ENCODE measurements around the gene IL13. TPM values are rescaled to one million over a fixed set of nuclear protein-coding genes. Genes with fewer than 3 reads are reported as not detected.
A peak's percentile ranks its signal among the peaks of the same experiment; 100 is the strongest.

Gene IL13
- total RNA-seq, 2 donors from 2014 or later: not detected

DNA sequence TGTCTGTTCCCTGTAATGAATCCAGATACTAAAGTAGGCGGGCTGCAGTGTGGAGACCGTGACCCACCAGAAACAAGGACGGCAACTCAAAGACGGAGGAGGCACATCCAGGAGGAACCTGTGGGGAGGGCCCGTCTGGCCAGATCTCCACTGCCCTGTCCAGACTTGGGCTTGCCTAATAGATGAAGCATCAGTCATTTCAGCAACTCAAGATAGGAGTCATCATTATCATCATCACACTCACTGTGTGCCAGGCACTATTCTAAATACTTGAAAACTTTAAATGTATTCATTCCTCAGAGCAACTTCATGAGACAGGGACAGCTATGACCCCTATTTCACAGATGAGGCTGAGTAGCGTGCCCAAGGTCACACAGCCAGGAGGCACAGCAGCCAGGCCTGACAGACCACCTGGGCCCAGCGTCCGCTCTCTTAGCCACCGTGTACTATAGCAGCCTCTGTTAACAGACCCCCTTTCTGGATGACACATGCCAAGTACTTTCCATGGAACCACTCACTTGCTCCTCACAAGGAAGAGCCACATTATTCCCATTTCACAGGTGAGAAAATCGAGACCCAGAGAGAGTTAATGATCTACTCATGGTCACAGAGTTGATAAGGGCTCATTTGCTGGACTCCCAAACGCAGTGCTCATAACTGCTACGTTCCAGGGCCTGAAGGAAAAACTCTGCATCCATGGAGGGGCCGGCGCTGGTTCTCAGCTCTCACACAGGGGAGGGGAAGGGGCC lies 10.9 kb downstream of the IL13 start:
- intact Hi-C loops (cut with DNase I): no loop called here
- DNase-seq (no peak), ATAC-seq (peak in 1 of 2 donors; percentile 89)

DNA sequence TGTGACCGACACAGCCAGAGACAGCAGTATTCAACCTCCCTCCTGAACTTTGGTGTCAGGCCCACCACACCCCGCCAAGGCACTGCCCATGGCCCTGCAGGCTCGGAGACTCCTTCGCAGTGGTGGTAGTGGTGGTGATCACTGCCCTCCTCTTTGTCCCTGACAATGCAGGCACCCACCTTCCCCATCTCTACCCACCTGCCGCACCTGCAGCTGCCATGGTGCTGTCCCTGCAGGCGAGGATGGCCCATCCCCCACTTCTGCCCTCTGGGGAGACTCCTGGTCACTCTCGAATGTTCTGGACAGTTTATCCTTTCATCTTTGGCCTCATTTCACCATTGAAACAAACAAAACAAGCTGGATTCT lies 11.5 kb downstream of the IL13 start:
- ATAC-seq: no peak
- intact Hi-C loops (cut with DNase I): no loop called here
- no peak for DNase-seq

DNA sequence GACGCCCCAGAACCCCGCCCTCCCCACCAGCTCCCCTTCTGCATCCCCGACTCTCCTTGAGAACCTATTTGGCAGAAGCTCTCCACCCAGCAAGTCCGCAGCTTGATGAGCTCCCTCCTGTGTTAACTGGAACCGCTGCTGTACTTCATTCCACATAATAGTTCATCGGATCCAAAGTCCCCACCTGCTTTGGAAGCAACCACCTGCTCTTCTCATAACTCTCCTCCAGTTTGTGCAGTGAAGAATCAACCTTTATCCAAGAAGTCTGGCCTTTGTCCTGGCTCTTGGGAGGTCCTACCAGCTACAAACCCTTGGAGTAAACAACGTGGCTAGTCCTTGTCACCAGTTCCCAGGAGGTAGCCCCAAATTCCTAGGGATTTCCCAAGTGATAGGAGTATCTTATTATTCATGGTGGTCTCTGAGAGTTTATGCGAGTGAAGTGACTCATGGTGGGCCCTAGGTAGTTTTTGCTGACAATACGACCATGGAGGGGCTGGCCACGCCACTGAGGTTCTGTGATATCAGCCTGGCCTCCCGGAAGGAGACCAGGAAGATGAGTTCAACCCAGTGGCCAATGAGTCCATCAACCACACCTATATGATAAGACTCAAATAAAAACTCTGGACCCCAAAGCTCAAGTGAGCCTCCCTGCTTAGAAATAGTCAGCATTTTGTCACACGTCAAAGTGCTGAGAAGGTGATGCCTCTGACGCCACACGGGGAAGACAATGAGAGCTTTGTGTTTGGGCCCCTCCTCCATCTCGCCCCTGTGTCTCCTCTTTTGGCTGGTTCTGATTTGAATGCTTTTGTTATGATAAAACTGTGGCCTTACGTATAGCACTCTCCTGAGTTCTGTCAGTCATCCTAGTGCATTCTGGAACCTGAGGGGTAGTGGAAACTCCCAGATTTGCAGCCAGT lies 12.3 kb downstream of the IL13 start:
- no peak for DNase-seq
- intact Hi-C loops (cut with DNase I): no loop called here
- no peak for ATAC-seq

DNA sequence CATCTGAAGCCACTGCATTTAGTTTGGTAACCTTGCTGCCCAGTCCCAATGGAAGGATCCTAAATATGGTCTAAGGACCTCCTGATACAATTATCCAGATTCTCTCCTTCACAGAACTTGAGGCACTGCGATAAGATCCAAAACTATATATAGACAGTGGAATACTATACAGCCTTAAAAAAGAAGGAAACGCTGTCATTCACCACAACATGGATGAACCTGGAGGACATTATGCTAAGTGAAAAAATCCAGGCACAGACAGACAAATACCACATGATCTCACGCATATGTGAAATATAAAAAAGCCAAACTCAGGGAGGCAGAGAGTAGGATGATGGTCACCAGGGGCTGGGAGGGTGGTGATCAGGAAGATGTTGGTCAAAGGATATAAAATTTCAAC lies 13.0 kb downstream of the IL13 start:
- ATAC-seq: no peak
- no peak for DNase-seq
- intact Hi-C loops (cut with DNase I): no loop called here

DNA sequence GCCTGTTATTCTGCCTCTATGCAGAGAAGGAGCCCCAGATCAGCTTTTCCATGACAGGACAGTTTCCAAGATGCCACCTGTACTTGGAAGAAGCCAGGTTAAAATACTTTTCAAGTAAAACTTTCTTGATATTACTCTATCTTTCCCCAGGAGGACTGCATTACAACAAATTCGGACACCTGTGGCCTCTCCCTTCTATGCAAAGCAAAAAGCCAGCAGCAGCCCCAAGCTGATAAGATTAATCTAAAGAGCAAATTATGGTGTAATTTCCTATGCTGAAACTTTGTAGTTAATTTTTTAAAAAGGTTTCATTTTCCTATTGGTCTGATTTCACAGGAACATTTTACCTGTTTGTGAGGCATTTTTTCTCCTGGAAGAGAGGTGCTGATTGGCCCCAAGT lies 15.5 kb downstream of the IL13 start:
- DNase-seq (no peak), ATAC-seq (no peak)
- intact Hi-C loops (cut with DNase I): no loop called here

DNA sequence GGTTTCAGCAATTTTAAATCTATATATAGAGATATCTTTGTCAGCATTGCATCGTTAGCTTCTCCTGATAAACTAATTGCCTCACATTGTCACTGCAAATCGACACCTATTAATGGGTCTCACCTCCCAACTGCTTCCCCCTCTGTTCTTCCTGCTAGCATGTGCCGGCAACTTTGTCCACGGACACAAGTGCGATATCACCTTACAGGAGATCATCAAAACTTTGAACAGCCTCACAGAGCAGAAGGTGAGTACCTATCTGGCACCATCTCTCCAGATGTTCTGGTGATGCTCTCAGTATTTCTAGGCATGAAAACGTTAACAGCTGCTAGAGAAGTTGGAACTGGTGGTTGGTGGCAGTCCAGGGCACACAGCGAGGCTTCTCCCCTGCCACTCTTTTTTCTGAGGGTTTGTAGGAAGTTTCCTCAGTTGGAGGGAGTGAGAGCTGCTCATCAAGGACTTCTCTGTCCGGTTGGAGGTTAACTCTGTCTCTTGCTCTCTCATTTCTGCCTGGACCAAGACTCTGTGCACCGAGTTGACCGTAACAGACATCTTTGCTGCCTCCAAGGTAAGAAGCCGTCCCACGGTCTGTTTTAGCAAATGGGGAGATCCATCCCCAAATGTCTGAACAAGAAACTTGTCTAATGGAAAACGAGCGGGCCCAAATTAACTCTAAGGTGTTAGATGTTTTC lies 16.1 kb downstream of the IL13 start, which contains the start of gene IL4:
IL4 (plus strand) TSS at position 51 of the 692 bp plus-strand sequence; CDS start at position 113, 62 bp downstream.
- ATAC-seq (no peak), DNase-seq (no peak)
- intact Hi-C loops (cut with DNase I): no loop called here

DNA sequence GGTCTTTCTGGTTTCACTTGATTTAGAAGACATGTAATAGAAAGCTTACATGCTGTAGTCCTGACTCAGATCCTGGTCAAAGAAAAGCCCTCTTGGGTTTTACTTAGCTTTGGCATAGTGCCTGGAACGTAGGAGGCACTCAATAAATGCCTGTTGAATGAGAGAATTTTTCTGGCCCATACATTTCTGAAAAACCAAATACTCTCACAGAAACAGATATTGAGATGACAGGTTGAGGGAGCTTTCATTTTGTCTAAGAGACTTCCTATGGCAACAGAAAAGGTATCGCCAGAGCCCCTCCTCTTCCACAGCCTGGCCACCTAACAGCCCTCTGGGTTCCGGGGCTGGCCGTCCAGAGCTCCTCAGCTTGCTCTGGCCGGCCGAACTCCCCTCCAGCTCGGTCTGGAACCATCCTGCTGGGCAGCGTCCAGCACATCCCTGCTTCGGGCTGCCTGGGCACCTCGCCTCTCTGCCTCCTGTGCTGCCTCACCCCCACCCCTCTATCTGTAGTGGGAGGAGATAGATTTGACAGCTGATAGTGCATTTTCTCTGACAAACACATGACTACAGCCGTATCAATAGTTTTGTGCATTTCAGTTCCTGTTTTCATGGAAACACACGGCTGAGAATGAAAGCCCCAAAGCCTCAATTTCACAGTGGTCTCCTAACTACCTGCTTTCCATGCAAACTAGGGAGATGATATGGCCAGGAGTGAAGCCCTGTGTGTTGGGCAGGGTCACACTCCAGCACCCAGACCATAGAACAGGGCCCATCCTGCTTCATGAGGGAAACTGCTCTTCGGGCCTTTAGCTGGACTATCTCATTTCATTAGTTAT lies 16.9 kb downstream of the IL13 start:
- ATAC-seq (peak; percentile 54 to 86), DNase-seq (no peak)

DNA sequence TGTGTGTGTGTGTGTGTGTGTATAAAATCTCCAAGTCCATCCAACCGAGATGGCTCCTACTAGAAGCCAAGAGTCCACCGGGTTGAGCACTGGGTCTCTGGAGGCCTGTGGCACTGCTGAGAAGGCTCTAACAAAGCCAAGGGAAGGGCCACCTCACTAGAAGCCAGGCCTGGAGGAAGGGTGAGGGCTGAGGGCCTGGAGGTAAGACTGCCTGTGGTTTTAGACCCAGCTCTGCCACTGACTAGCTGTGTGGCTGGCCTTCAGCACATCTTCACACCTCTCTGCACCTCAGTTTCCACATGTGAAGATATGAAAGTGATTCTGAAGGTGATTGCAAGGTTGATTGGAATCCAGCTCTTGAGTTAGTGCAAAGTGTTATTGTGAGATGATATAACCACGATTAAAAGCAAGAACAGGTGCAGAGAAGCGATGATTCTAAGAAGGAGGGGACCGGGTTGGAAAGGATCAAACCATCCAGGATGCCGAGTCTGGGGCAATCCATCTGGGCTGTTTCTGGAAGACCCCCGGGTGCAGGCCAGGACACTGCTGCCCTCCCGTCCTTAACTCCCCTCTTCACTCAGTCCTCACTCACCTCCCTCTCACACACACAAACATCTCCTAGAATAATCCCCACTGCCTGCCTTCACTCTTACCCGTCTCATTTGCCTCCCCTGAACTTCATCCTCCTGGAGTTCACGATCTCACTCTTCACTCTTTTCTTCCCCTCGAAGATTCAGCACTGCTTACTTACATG lies 18.1 kb downstream of the IL13 start:
- intact Hi-C loops (cut with DNase I): no loop called here
- ATAC-seq (no peak), DNase-seq (no peak)

More for the DNA sequence above, 16.9 kb downstream of the IL13 start:
- intact Hi-C loops (cut with DNase I): no loop called here

DNA sequence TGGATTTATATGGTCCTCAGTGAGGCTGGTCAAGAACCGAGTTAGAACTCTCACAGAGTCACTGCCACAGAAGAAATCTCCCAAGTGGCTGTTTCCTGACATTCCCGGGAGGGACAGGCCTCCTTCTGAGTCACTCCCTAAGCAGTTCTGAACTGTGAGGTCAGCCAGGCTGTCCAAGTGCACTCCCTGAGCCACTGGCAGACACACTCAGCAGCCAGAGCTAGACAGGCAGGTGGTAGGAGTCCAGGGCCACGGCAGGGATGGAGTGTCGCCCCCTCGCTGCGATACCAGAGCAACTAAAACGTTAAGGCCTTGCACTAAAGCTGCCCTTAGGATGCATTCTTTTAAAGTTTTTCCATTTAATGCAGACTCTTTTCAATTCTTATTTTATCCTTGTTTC lies 19.2 kb downstream of the IL13 start:
- DNase-seq (no peak), ATAC-seq (peak; percentile 56 to 90)
- intact Hi-C loops (cut with DNase I): no loop called here

DNA sequence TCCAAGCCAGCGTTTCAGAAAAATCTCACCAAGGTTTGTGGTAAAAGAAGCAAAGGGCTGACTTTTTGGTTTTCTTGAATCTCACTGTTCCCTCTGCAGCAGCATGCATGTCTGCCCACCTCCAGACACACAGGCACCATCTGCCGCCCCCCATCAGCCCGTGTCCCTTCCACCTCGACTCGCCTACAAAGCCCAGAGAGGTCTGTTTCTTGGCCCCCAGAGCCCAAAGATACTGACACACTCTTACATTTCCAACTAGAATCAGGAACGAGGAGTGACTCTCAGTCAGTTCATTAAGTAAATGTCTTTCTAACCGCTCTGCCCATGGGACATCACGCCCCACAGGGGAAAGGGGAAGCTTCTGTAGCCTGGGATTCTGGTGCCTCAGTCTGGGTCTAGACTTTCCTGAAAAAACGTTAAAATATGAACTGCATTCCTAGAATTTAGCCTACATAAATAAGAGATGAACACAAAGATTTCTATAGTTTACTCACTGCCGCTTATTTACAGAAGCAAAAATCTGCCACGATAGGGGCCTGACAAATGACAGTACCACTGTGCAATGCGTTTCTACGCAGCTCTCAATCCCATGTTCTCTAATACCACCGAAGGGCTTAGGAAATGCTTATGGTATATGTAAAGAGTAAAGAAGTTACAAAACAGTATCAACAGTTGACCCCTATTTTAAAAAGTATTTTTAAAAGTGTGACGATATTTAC lies 19.9 kb downstream of the IL13 start:
- DNase-seq (no peak), ATAC-seq (no peak)
- intact Hi-C loops (cut with DNase I): no loop called here

DNA sequence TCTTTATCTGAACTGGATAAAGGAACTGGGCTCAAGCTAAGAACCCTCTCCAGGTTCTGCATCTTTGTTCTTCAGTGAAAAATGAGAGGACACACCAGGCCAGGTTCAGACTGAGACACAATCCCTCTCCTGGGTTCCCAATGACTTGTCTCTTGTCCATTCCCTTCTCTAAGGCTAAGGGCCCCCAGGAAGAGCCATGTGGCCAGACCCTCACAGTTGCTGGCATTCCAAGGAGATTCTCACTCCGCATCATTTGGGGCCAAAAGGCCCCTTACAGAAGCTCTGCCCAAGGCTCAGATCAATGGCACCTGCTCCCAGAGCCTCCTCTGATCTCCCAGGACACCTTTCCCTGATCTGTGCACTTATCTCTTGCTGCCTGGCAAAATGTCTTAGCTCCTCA lies 20.8 kb downstream of the IL13 start:
- DNase-seq (no peak), ATAC-seq (no peak)
- intact Hi-C loops (cut with DNase I): no loop called here

DNA sequence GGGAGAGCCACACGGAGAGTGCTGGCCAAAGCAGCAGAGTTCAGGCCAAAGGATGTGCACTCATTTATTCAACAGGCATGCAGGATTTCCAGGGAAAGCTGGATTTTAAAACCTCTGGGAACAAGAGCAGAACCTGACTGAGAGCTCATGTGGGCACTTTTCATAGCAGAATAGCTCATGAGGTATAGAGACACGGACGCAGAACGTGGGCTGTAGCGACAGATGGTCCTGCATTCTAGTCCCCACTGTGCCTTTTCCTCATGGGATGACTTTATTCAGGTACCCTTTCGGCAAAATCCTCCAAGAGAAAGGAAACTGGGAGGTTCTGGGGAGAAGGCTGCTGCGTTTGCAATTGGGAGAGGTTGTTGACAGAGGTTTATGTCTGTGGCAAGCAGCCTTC lies 21.2 kb downstream of the IL13 start:
- DNase-seq: no peak
- ATAC-seq: no peak
- intact Hi-C loops (cut with DNase I): no loop called here

DNA sequence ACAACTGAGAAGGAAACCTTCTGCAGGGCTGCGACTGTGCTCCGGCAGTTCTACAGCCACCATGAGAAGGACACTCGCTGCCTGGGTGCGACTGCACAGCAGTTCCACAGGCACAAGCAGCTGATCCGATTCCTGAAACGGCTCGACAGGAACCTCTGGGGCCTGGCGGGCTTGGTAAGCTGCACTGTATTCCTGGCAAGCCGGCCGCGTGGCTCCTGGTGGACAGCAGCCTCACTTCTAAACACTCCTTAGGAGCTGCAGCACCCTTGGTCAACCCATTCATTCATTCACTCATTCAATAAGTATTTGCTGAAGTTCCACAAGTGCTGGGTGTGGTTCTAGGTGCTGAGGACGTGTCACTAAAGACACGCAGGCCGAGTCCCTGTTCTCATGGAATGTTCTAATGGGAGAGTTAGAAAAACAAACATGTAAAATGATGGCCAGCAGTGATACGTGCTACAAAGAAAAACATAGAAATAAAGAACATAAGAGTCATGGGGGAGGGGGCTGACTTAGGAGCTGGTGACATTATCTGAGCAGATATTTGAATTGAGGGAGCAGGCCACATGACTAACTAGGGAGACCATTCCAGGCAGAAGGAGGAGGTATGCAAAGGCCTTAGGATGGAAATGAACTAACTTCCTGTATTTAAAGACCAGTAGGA lies 21.9 kb downstream of the IL13 start:
- ATAC-seq (no peak), DNase-seq (no peak)
- intact Hi-C loops (cut with DNase I): no loop called here

DNA sequence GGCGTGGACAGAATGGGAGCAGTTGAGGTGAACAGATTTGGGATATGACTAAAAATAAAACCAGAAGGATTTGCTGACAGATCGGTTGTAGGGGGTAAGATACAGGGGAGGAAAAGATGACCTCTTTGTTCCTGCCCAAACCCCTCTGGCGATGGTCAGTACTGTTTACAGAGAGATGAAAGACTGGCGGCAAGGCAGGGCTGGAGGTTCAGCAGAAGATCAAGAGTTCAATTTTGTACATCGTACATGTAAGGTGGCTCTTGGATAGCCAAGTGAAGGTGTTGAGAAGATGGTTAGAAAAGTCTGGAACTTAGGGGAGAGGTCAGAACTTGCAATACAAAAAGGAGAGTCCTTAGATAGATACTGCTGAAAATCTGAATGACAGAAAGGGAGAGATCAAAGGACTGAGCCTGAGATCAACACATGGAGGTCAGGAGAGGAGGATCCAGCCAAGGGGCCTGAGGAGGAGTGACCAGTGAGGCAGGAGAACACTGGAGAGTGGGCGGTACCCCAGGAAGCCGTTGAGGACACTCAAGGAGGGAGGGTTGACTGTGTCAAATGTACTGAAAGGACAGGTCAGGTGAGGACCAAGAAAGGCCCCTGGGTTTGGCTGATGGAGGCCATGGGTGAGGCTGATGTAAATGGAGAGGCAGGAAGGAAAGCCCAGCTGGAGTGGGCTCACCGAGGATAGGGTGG lies 23.0 kb downstream of the IL13 start:
- intact Hi-C loops (cut with DNase I): no loop called here
- DNase-seq (no peak), ATAC-seq (no peak)

DNA sequence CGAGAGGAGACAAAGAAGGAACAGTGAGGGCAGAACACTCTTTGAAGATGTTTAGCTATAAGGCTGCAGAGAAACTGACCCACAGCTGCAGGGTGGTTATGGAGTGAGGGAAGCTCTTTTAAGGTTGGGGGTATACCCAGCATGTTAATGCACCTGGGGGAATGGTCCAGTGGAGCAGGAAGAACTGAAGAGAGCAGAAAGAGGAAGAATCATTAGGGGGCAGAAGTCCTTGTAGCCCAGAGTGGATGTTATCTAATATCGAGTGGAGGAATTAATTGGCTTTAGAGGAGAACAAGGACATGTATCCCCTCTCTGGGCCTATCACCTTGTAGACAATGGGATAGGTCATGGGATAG lies 23.5 kb downstream of the IL13 start:
- ATAC-seq: no peak
- intact Hi-C loops (cut with DNase I): no loop called here
- no peak for DNase-seq

DNA sequence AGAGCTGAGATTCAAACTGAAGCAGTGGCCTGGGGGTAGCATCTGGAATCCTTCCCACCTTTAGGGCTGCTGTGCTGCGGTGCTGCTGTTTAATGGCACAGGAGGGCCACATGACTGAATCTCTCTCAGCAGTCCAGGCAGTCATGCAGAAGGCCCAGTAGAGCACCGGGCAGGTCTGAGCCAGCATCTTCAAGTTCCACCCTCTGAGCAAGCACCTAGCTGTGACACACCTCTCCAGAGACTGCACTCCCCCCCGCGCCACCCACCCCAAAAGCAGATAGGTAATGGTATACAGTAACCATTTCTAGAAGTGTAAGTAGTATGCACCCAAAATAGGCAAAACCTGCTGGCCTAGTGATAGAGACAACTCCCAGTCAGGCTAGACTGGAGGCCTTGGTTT lies 24.0 kb downstream of the IL13 start:
- intact Hi-C loops (cut with DNase I): no loop called here
- no peak for ATAC-seq
- DNase-seq: no peak

DNA sequence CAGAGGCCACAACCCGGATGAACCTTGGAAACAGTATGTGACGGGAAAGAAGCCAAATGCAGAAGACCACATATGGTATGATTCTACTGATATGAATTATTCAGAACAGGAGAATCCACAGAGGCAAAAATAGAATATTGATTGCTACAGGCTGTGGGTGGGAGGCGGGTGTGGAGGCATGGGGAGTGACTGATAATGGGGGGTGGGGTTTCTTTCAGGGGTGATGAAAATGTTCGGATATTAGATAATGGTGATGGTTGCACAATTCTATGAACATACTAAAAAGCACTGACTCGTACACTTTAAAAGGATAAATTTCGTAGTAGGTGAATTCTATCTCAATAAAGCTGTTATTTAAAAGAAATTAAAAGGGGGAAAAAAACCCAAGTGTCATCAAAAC lies 26.5 kb downstream of the IL13 start:
- intact Hi-C loops (cut with DNase I): no loop called here
- no peak for ATAC-seq
- no peak for DNase-seq
